Measurements from ENCODE around the gene CYP2W1.
"Not testable (repeated sequence)": the region's sequence is repeated elsewhere in the genome, so short reads cannot be mapped to it uniquely, and the experiment has no call there.

The CYP2W1 gene

GRCh38 chr7:999149-999879, 16.3 kb downstream of the CYP2W1 start:
- no peak for DNase-seq (ENCODE audit: low spot score)

GRCh38 chr7:999941-1000935, 17.3 kb downstream of the CYP2W1 start:
- no peak for DNase-seq (ENCODE audit: low spot score)

GRCh38 chr7:1001069-1001770, 18.2 kb downstream of the CYP2W1 start:
- DNase-seq (ENCODE audit: low spot score), result not testable (repeated sequence)

- DNase-seq (ENCODE audit: low spot score), result not testable (repeated sequence)
Observed at GRCh38 chr7:1002026-1002425, 19.0 kb downstream of the CYP2W1 start.

- DNase-seq (ENCODE audit: low spot score), result not testable (repeated sequence)
Observed at GRCh38 chr7:1002445-1002844, 19.5 kb downstream of the CYP2W1 start.

- no peak for DNase-seq (ENCODE audit: low spot score)
Observed at GRCh38 chr7:1004018-1004852, 21.3 kb downstream of the CYP2W1 start.

- no peak for DNase-seq (ENCODE audit: low spot score)
Observed at GRCh38 chr7:1005303-1005702, 22.3 kb downstream of the CYP2W1 start.

GRCh38 chr7:1007901-1008300, 24.9 kb downstream of the CYP2W1 start:
- DNase-seq (ENCODE audit: low spot score), result no peak

GRCh38 chr7:1008733-1009363, 25.9 kb downstream of the CYP2W1 start:
- DNase-seq (ENCODE audit: low spot score), result no peak

GRCh38 chr7:1009747-1010146, 26.8 kb downstream of the CYP2W1 start:
- no peak for DNase-seq (ENCODE audit: low spot score)

GRCh38 chr7:1010226-1010625, 27.2 kb downstream of the CYP2W1 start:
- DNase-seq (ENCODE audit: low spot score), result no peak

- DNase-seq (ENCODE audit: low spot score), result no peak
Observed at GRCh38 chr7:1011297-1012003, 28.5 kb downstream of the CYP2W1 start.

GRCh38 chr7:1012004-1012715, 29.2 kb downstream of the CYP2W1 start:
- DNase-seq (ENCODE audit: low spot score), result no peak

- no peak for DNase-seq (ENCODE audit: low spot score)
Observed at GRCh38 chr7:1012716-1013095, 29.7 kb downstream of the CYP2W1 start.

- DNase-seq (ENCODE audit: low spot score), result no peak
Observed at GRCh38 chr7:1013581-1013980, 30.6 kb downstream of the CYP2W1 start.

- no peak for DNase-seq (ENCODE audit: low spot score)
Observed at GRCh38 chr7:1014681-1015080, 31.7 kb downstream of the CYP2W1 start.

- no peak for DNase-seq (ENCODE audit: low spot score)
Observed at GRCh38 chr7:1015196-1016121, 32.5 kb downstream of the CYP2W1 start.

All from activated CD4-positive, alpha-beta T cell treated with anti-CD3 and anti-CD28 coated beads, Interleukin-2, Interleukin-4, amounts not matched to agents 100 ng/mL and 50 ng/mL, durations not matched to agents 16 hours and 8 hours (primary cell).